Effector memory CD4-positive, alpha-beta T cell (primary cell): ENCODE measurements around the gene PLCB1.

Experiments used
- DNase-seq, 3 donors: peaks; one replicate each; pipeline ENCODE4 v3.0.0-alpha.2; 2020
- H3K27ac ChIP-seq: 2 replicates; pipeline ENCODE4 v1.7.0; 2013; ENCODE audit warnings: mild to moderate bottlenecking, low read length, moderate library complexity; ENCODE audit not compliant: insufficient read depth, poor library complexity, severe bottlenecking
- H3K27me3 ChIP-seq: replicated peaks from 2 replicates; pipeline ENCODE4 v1.7.0; 2013; ENCODE audit warnings: mild to moderate bottlenecking, low read length; ENCODE audit not compliant: insufficient read depth, control insufficient read depth, poor library complexity, severe bottlenecking
- H3K36me3 ChIP-seq: 2 replicates; pipeline ENCODE4 v1.7.0; 2013; ENCODE audit warnings: mild to moderate bottlenecking, low read length, moderate library complexity; ENCODE audit not compliant: control insufficient read depth, insufficient read depth
- H3K4me1 ChIP-seq: 2 replicates; pipeline ENCODE4 v1.7.0; 2013; ENCODE audit warnings: low read length, mild to moderate bottlenecking; ENCODE audit not compliant: control insufficient read depth, insufficient read depth, poor library complexity, severe bottlenecking
- H3K4me3 ChIP-seq: 2 replicates; pipeline ENCODE4 v1.7.0; 2013; ENCODE audit warnings: low read length, low read depth, mild to moderate bottlenecking; ENCODE audit not compliant: insufficient read depth, poor library complexity, severe bottlenecking
- H3K9me3 ChIP-seq: 2 replicates; pipeline ENCODE4 v1.7.0; 2013; ENCODE audit warnings: mild to moderate bottlenecking, low read length, moderate library complexity; ENCODE audit not compliant: control insufficient read depth

The PLCB1 gene

GRCh38 chr20:8221887-8222419 lies 89.9 kb downstream of the PLCB1 start:
- Histone ChIP-seq H3K27ac (no peak overlapping the region), H3K9me3 (no peaks in the 10 kb centered on the region), H3K36me3 (no peaks in the 10 kb centered on the region), H3K27me3 (no peaks in the 10 kb centered on the region), H3K4me3 (no peak overlapping the region), H3K4me1 (no peaks in the 10 kb centered on the region)
- DNase-seq, result no peak

DNA sequence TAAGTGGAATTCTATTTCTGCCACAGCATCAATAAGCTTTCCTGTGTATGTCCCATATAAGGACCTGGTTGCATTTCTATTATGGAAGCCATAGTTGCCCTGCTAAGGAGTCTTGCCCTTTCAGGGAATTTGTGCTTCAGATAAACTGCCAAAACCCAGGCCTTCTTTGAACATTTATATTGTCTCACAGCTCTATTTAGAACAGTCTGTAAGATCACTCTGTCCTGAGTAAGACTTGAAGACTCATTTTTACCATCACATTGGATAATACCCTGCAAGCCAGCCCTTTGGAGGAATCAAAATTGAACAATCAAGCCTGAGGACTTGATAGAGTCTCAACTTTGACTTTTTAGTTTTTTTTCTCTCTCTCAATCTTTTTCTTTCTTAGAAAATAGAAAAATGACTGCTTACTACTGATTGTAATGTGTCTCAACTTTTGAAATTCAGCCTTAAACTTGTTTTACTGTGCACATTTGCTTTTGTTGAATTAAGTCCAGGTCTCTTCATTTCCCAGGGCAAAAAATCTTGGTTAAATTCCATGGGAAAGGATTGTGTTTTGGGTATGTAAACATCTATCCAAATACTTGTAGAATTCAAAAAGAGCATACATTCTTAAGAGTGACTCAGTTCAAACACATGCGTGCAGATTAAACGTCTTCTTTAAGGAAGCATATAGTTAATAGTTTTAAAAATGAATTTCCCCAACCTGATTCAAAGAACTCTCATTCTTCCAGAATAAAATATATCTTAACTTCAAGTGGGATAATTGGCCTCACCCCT lies 91.2 kb downstream of the PLCB1 start:
- Histone ChIP-seq H3K4me3 (no peak overlapping the region), H3K9me3 (no peaks in the 10 kb centered on the region), H3K27ac (no peak overlapping the region), H3K36me3 (no peaks in the 10 kb centered on the region), H3K4me1 (no peaks in the 10 kb centered on the region), H3K27me3 (no peaks in the 10 kb centered on the region)
- DNase-seq, result no peak

DNA sequence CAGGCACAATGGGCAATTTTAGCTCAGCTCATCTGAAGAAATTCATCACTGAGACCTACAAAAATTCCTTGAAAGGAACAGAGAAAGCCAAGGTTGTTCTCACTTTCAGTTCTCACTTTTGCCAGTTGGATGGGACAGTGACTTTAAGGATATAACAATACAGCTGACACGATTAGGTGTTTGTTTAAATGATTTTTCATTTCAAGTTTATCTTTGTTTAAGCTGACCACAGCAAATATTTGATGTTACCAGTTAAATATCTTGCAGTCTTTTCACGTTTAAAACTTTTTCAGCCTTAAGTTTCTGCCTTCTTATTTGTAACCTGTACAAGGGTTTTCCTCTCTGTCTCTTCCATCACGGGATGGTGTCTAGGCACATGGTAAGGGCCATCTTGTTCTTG lies 93.6 kb downstream of the PLCB1 start:
- no peak overlapping the region for H3K4me3 ChIP-seq
- no peak overlapping the region for H3K27ac ChIP-seq
- H3K9me3 ChIP-seq, result no peaks in the 10 kb centered on the region
- H3K36me3 ChIP-seq, result no peaks in the 10 kb centered on the region
- DNase-seq, result no peak
- no peaks in the 10 kb centered on the region for H3K27me3 ChIP-seq
- H3K4me1 ChIP-seq, result no peaks in the 10 kb centered on the region

DNA sequence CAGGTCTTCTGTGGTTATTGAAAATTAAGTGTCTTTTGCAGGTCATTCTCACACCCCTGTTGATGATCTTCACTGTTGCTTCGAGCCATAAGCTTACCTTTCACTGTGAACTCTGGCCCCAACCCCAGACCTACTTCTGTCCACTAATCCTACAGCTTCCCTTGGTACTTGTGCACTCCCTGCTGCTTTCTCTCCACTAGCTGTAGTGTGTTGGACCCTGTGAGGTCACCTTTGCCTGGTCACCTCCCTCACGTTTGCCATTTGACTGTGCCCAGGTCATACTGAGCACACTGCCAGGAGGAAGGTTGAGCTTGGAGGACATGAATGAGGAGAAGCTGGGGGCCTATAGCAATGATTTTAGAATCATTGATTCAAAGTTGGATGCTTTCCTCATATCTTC lies 94.0 kb downstream of the PLCB1 start:
- no peaks in the 10 kb centered on the region for H3K4me1 ChIP-seq
- no peaks in the 10 kb centered on the region for H3K36me3 ChIP-seq
- no peaks in the 10 kb centered on the region for H3K27me3 ChIP-seq
- no peak overlapping the region for H3K4me3 ChIP-seq
- no peak for DNase-seq
- H3K27ac ChIP-seq, result no peak overlapping the region
- H3K9me3 ChIP-seq, result no peaks in the 10 kb centered on the region

DNA sequence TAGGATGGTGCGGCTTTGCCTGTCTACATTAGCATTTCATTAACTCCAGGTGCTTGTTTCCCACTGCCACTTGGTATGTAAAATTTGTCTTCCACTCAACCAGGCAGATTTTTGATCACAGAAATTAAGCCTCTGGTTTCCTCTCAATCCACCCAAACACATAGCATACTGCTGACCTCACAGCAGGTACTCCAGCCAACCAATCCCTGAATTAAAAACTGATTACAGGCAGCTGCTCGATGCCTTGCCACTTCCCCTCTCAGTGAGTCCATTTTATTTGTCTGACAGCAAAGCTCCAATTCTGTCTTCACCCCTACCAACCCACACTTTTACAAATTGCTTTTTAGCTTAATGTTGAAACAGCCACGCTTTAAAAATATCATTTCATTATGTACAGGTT lies 95.2 kb downstream of the PLCB1 start:
- no peaks in the 10 kb centered on the region for H3K4me1 ChIP-seq
- H3K27ac ChIP-seq, result no peak overlapping the region
- no peaks in the 10 kb centered on the region for H3K36me3 ChIP-seq
- no peak for DNase-seq
- H3K4me3 ChIP-seq, result no peak overlapping the region
- H3K27me3 ChIP-seq, result no peaks in the 10 kb centered on the region
- H3K9me3 ChIP-seq, result no peaks in the 10 kb centered on the region

DNA sequence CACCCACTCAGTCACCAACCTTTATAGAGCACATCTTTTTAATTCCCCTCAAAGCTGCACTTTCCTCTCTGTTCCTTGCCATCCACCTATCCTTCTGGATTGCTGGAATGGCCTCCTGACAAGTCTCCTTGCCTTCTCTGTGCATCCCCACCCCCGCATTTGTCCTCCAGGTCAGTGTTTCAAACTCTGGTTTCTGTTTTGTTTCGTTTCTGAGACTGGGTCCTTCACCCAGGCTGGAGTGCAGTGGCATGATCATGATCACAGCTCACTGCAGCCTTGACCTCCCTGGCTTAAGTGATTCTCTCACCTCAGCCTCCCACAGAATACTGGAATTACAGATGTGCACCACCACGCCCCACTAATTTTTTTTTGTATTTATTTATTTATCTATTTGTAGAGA lies 96.2 kb downstream of the PLCB1 start:
- Histone ChIP-seq H3K4me3 (no peak overlapping the region), H3K4me1 (no peaks in the 10 kb centered on the region), H3K27me3 (peaks cover 2% of the 10 kb centered on the region), H3K9me3 (no peaks in the 10 kb centered on the region), H3K27ac (no peak overlapping the region), H3K36me3 (no peaks in the 10 kb centered on the region)
- DNase-seq, result no peak

GRCh38 chr20:8229090-8229489 lies 97.0 kb downstream of the PLCB1 start:
- H3K4me3 ChIP-seq, result no peak overlapping the region
- no peaks in the 10 kb centered on the region for H3K36me3 ChIP-seq
- H3K27me3 ChIP-seq, result peaks cover 2% of the 10 kb centered on the region
- H3K4me1 ChIP-seq, result no peaks in the 10 kb centered on the region
- H3K9me3 ChIP-seq, result no peaks in the 10 kb centered on the region
- H3K27ac ChIP-seq, result no peak overlapping the region
- DNase-seq, result no peak

- Histone ChIP-seq H3K27me3 (peaks cover 2% of the 10 kb centered on the region), H3K36me3 (no peaks in the 10 kb centered on the region), H3K27ac (no peak overlapping the region), H3K4me1 (no peaks in the 10 kb centered on the region), H3K4me3 (no peak overlapping the region), H3K9me3 (no peaks in the 10 kb centered on the region)
- DNase-seq, result no peak
Observed at GRCh38 chr20:8231038-8231437, 99.0 kb downstream of the PLCB1 start.

DNA sequence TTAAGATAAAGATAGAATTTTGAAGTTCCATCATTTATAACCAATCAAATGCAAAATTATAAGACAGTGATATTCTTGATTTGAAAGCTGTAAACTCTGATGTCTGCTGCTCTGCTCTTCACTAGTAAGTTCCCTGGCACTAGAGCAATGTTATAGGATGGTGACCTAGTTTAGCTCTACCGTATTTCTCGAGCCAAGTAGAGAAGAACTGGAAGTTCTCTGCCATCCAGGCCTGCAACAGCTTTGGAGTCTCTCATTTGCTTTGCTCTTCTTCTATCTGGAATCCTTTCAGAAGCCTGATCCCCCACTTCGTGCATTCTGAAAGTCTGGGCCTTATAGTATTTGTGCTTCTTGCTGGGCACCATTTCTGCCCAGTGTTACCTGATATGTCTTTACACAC lies 100.3 kb downstream of the PLCB1 start:
- H3K4me3 ChIP-seq, result no peak overlapping the region
- H3K9me3 ChIP-seq, result no peaks in the 10 kb centered on the region
- peaks cover 2% of the 10 kb centered on the region for H3K27me3 ChIP-seq
- no peak for DNase-seq
- no peaks in the 10 kb centered on the region for H3K4me1 ChIP-seq
- no peak overlapping the region for H3K27ac ChIP-seq
- no peaks in the 10 kb centered on the region for H3K36me3 ChIP-seq

DNA sequence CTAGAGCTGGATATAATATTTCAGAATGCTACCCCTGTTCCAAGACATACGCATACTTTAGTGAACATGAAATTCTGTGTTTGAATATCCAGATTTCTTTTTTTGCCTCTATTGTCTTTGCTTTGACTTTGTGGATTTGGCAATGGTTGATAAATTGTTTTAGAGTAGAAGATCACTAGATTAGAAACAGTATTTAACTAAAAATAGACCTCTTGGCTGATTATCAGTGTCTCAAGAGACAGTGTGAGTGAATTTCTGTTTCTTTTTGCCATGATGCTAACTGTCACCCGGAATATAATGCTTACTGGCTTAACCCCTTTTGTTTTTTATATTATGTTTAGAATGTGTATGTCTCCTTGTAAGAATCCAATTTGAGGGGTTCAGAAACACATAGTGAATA lies 102.5 kb downstream of the PLCB1 start:
- Histone ChIP-seq H3K4me1 (no peaks in the 10 kb centered on the region), H3K27ac (no peak overlapping the region), H3K9me3 (no peaks in the 10 kb centered on the region), H3K27me3 (peaks cover 2% of the 10 kb centered on the region), H3K4me3 (no peak overlapping the region), H3K36me3 (no peaks in the 10 kb centered on the region)
- DNase-seq, result no peak
